Measurements from ENCODE around the gene XRN1. TPM values are rescaled to one million over a fixed set of nuclear protein-coding genes. Genes with fewer than 3 reads are reported as not detected.

XRN1 gene
- total RNA-seq, 1 experiment from 2014 or later = 205 TPM

DNA sequence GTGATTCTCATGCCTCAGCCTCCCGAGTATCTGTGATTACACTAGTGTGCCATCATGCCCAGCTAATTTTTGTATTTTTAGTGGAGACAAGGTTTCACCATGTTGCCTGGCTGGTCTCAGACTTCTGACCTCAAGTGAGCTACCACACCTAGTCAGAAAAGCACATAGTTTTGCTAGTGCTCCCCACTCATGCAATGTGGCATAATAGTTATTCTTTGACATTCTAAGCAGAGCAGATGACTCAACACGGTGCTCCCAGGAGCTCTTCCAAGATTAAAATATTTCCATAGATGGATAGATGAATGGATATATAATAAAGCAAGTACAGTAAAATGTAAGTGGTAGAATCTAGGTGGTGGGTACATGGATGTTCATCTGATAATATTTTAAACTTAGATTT is 169.4 kb downstream of the XRN1 start:
- H3K27me3 ChIP-seq = no peaks in the 10 kb centered on the region
- H3K4me1 ChIP-seq = peaks cover 9% of the 10 kb centered on the region
- no peak overlapping the region for H3K27ac ChIP-seq
- no peaks in the 10 kb centered on the region for H3K36me3 ChIP-seq
- H3K9me3 ChIP-seq (replicated peaks) = no peaks in the 10 kb centered on the region
- no peak for DNase-seq
- no peak overlapping the region for H3K4me3 ChIP-seq

DNA sequence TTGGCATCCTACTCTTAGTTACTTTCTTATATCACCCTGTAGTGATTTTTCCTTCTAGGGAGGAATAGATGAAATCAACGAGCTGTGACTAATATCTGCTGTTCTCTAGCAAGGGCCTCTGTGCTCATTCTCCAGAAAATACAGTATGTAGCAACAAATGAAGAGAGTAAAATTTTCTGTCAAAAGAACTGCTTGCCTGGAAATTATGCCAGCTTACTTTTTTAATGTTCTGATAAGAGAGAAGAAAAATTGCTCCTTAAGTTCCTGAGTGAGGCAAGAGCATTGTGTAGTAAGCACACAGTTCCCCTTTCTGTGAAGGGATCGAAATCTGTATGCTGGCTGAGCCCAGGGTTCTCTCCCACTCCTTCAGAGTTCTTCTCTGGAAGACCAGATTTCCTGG is 171.1 kb downstream of the XRN1 start:
- H3K4me1 ChIP-seq = peaks cover 20% of the 10 kb centered on the region
- no peak overlapping the region for H3K27ac ChIP-seq

DNA sequence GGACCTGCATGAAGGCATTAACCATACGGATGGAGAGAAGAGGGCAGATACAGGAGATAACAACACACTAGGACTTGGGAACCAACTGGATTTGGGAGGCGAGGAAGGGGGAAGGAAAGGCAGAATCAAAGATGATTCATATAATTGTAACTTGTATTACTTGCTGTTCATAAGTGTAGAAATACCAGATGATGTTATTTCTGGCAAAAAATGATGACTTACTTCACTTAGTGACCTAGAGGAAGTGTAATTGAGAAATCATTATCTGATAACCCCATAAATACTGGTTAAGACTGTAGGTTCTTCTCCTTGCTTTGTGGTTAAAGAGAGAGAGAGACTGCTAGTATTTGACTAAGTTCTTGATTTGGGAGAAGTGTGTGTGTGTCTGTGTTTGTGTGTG is 172.0 kb downstream of the XRN1 start:
- DNase-seq = no peak
- H3K27ac ChIP-seq = no peak overlapping the region

More for the DNA sequence above, 171.1 kb downstream of the XRN1 start:
- no peaks in the 10 kb centered on the region for H3K9me3 ChIP-seq (replicated peaks)
- H3K4me3 ChIP-seq = no peak overlapping the region
- no peaks in the 10 kb centered on the region for H3K27me3 ChIP-seq
- no peaks in the 10 kb centered on the region for H3K36me3 ChIP-seq
- DNase-seq = no peak

DNA sequence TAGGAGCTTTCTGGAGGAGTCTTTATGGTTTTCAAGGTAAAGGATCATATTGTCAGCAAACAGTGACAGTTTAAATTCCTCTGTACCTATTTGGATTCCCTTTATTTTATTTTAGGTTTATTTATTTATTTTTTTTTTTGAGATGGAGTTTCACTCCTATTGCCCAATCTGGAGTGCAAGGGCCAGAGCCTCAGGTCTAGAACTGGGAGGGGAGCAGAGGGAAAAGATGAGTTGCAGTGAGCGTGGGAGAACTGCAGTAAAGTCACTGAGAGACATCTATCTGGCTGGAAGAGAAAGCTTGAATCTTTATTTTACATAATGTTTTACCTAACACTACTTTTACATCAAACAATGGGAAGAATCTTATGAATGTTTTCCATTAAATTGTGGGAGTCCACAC is 172.9 kb downstream of the XRN1 start:
- H3K27me3 ChIP-seq = no peaks in the 10 kb centered on the region

More for the DNA sequence above, 172.0 kb downstream of the XRN1 start:
- H3K4me3 ChIP-seq = no peak overlapping the region
- H3K36me3 ChIP-seq = no peaks in the 10 kb centered on the region
- no peaks in the 10 kb centered on the region for H3K27me3 ChIP-seq
- H3K4me1 ChIP-seq = peaks cover 17% of the 10 kb centered on the region
- no peaks in the 10 kb centered on the region for H3K9me3 ChIP-seq (replicated peaks)

DNA sequence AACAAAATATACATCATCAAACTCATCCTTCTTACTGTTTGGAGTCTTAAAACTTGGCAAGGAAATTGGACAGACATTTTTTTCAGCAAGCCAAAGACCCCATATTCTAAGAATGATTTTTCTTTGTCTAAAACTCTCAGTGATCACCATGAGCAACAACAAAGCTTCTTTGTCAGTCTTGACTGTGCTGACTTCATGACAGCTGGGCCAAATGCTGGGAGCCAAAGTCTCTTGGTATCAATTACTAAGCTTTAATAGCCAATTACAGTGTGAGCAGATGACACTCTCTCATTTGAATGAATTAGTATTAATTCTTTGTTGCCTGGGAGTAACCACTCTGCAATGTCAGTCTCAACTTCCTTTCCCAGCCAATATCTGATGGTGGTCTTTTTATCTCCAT is 174.3 kb downstream of the XRN1 start:
- Histone ChIP-seq H3K4me1 (peaks cover 17% of the 10 kb centered on the region), H3K9me3 (replicated peaks) (no peaks in the 10 kb centered on the region), H3K27ac (peak overlapping the region; percentile 75), H3K4me3 (no peak overlapping the region), H3K27me3 (no peaks in the 10 kb centered on the region), H3K36me3 (no peaks in the 10 kb centered on the region)
- peak; percentile 73 to 87 for DNase-seq

More for the DNA sequence above, 172.9 kb downstream of the XRN1 start:
- Histone ChIP-seq H3K36me3 (no peaks in the 10 kb centered on the region), H3K4me3 (no peak overlapping the region), H3K9me3 (replicated peaks) (no peaks in the 10 kb centered on the region), H3K27ac (no peak overlapping the region), H3K4me1 (peaks cover 17% of the 10 kb centered on the region)
- no peak for DNase-seq

DNA sequence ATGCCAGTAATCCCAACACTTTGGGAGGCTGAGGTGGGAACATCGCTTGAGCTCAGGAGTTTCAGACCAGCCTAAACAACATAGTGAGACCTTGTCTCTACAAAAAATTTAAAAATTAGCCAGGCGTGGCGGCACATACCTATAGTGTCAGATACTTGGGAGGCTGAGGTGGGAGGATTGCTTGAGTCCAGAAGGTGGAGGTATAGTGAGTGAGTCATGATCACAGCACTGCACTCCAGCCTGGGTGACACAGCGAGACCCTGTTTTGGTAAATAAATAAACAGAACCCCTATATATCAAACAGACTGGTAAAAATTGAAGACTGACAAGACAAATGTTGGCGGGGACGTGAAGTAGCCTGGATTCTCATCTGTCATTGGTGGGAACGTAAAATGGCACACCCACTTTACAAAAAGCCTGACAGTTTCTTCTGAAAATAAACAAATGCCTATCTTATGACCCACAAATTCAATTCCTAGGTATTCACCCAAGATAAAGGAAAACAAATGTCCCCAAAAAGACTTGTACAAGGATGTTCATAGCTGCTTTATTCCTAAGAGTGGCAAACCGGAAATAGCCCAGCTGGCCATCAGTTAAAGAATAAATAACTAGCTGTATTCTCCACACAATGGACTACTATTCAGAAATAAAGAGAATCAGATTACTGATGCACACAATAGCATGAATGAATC is 175.5 kb downstream of the XRN1 start:
- H3K36me3 ChIP-seq = no peaks in the 10 kb centered on the region
- peak overlapping the region; percentile 75 for H3K27ac ChIP-seq
- no peaks in the 10 kb centered on the region for H3K9me3 ChIP-seq (replicated peaks)
- H3K4me1 ChIP-seq = peaks cover 17% of the 10 kb centered on the region
- H3K27me3 ChIP-seq = no peaks in the 10 kb centered on the region
- H3K4me3 ChIP-seq = no peak overlapping the region
- peak in 1 of 2 experiments; percentile 38 for DNase-seq

DNA sequence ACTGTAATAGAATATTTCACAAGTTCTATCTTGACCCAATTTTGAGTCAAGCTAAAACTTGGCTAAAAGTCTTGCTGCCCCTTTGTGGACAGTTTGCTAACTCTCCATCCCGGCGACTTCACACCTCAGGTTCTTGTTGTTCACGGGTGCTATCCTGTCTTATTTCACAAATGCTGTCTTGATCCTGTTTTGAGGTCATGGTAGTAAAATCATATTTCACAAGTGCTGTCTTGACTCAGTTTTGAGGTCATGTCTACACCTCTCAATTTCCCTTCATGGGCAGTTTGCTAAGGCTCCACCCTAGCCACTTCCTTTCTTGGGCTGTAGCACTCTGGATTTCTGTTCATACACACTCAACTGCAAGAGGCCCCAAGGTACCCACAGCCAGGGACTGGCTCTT is 177.4 kb downstream of the XRN1 start:
- no peak for DNase-seq
- H3K9me3 ChIP-seq (replicated peaks) = no peaks in the 10 kb centered on the region
- H3K36me3 ChIP-seq = no peaks in the 10 kb centered on the region
- peaks cover 17% of the 10 kb centered on the region for H3K4me1 ChIP-seq
- no peak overlapping the region for H3K27ac ChIP-seq
- no peaks in the 10 kb centered on the region for H3K27me3 ChIP-seq
- no peak overlapping the region for H3K4me3 ChIP-seq

DNA sequence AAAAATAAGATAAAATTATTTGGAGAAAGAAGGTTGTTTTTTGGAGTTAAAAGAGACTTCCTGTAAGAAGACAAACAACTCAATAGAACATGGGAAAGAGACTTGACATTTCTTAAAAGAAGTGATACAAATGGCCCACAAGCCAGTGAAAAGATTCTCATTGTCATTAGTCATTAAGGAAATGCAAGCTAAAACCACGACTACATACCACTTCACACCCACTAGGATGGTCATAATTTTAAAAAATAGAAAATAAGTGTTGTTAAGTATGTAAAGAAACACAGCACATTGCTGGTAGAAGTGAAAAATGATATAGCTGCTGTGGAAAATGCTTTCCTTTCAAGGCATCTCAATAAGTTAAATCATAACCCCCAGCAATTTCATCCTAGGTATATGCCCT is 178.1 kb downstream of the XRN1 start:
- Histone ChIP-seq H3K4me3 (no peak overlapping the region), H3K9me3 (replicated peaks) (peaks cover 3% of the 10 kb centered on the region; the same call in 1 of the 2 replicates), H3K4me1 (peaks cover 17% of the 10 kb centered on the region), H3K27me3 (no peaks in the 10 kb centered on the region), H3K27ac (no peak overlapping the region), H3K36me3 (no peaks in the 10 kb centered on the region)
- no peak for DNase-seq

DNA sequence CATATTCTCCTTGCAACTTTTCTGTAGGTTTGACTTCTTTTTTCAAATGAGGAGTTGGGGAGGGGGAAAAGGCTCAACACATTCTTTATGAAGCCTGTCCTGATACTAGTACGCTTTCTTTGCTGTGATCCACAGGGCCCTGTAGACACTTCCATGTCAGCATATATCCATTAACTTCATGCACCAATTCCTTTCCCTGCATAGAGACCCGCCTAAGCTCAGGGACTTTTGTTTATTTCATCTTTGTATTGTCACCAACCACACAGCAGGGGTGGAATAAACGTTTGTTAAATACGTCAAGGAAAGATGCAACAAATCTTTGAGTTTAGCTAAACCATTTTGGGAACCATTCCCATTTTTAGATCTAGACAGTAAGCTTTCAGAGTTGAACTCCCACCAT is 179.4 kb downstream of the XRN1 start:
- Histone ChIP-seq H3K36me3 (no peaks in the 10 kb centered on the region), H3K27ac (no peak overlapping the region), H3K27me3 (no peaks in the 10 kb centered on the region), H3K4me3 (no peak overlapping the region), H3K9me3 (replicated peaks) (peaks cover 3% of the 10 kb centered on the region; the same call in 1 of the 2 replicates), H3K4me1 (peaks cover 11% of the 10 kb centered on the region)
- no peak for DNase-seq

DNA sequence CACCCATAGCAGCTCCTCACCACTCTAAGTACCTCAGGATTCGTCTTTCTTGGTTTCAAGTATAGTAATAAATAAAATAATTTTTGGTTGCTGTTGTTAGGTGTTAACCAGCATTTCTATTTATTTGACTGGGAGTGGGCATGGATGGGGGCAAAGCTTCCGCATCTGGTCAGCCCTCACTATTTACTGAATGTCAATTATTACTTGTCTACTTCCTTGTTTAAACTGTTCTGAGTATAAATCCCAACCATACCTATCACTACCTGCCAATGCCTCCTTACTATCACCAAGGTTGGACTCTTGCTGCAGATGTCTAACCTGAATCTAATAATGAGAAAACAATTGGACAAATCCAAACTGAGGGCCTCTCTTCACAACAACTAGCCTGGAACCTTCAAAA is 180.6 kb downstream of the XRN1 start:
- Histone ChIP-seq H3K27ac (no peak overlapping the region), H3K36me3 (no peaks in the 10 kb centered on the region), H3K4me1 (no peaks in the 10 kb centered on the region; the same call in 1 of the 2 replicates), H3K27me3 (no peaks in the 10 kb centered on the region), H3K4me3 (no peak overlapping the region), H3K9me3 (replicated peaks) (peaks cover 3% of the 10 kb centered on the region; the same call in 1 of the 2 replicates)
- no peak for DNase-seq

DNA sequence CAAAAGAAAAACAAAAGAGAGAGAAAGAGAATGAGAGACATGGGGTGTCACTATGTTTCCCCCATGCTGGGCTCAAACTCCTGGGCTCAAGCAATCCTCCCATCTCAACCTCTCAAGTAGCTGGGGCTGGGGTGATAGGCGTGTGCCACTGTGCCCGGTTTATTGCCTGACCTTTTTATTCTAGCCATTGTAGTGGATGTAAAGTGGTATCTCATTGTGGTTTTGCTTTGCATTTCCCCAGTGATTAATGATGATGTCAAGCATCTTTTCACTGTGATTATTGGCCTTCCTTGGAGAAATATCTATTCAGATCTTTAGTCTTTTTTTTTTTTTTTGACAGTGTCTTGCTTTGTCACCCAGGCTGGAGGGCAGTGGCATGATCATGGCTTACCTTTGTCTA is 184.7 kb downstream of the XRN1 start:
- peaks cover 3% of the 10 kb centered on the region; the same call in 1 of the 2 replicates for H3K9me3 ChIP-seq (replicated peaks)
- DNase-seq = no peak
- H3K27me3 ChIP-seq = no peaks in the 10 kb centered on the region
- H3K27ac ChIP-seq = no peak overlapping the region
- no peak overlapping the region for H3K4me3 ChIP-seq
- no peaks in the 10 kb centered on the region for H3K4me1 ChIP-seq
- H3K36me3 ChIP-seq = no peaks in the 10 kb centered on the region

DNA sequence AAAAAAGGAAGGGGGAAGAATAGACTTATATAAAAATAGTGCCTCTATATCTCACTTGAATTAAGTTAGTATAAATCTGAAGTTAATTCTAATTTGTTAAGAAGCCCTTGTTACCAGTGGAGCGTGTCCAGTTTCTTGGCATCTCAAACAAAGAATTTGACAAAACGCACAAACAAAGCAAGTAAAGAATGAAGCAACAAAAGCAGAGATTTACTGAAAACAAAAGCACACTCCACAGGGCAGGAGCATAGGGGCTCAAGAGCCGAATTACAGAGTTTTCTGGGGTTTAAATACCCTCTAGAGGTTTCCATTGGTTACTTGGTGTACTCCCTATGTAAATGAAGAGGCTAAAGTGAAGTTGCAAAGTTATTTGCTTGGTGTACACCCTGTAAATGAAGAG is 188.5 kb downstream of the XRN1 start:
- Histone ChIP-seq H3K9me3 (replicated peaks) (no peaks in the 10 kb centered on the region), H3K36me3 (no peaks in the 10 kb centered on the region), H3K27ac (no peak overlapping the region), H3K27me3 (no peaks in the 10 kb centered on the region), H3K4me3 (no peak overlapping the region), H3K4me1 (no peaks in the 10 kb centered on the region)
- DNase-seq = no peak

DNA sequence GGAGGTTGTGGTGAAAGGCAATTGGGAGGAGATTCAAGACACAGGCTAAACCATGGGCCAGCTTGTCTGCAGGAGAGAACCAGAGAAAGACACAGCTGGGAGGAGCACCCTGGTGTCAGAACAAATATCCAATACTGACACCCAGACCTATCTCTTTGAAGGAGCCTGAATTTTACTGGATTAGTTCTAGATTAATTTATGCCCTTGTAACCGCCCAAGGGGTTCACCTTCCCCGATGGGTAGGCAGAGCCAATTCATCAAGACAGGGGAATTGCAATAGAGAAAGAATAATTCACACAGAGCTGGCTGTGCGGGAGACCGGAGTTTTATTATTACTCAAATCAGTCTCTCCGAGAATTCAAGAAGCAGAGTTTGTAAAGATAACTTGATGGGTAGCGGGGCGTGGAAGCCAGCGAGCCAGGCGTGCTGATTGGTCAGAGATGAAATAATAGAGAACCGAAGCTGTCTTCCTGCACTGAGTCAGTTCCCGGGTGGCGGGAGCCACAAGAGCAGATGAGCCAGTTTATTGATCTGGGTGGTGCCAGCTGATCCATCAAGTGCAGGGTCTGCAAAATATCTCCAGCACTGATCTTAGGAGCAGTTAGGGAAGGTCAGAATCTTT is 191.0 kb downstream of the XRN1 start:
- Histone ChIP-seq H3K4me1 (no peaks in the 10 kb centered on the region), H3K9me3 (replicated peaks) (no peaks in the 10 kb centered on the region), H3K27ac (no peak overlapping the region), H3K4me3 (no peak overlapping the region), H3K36me3 (no peaks in the 10 kb centered on the region), H3K27me3 (no peaks in the 10 kb centered on the region)
- no peak for DNase-seq

Data from SJCRH30 (cell line).